Skin of body (tissue), 2 donors: ENCODE data around the gene USP30. TPM values are rescaled to one million over a fixed set of nuclear protein-coding genes. Genes with fewer than 3 reads are reported as not detected.

Experiments used
- DNase-seq: peaks from one replicate; lab custom pipeline; 2025; lab: John Stamatoyannopoulos, UW
- total RNA-seq: library from RNA; depleted of rRNA; stranded (reverse); fragments of >200 nt; gene quantifications from one replicate; pipeline ENCODE4 v1.2.3, GENCODE V29; 2014

The USP30 gene
- total RNA-seq, 1 donor from 2014 or later: 14.9 TPM

GRCh38 chr12:109097140-109097434, 44.7 kb downstream of the USP30 start:
- no peak for DNase-seq

DNA sequence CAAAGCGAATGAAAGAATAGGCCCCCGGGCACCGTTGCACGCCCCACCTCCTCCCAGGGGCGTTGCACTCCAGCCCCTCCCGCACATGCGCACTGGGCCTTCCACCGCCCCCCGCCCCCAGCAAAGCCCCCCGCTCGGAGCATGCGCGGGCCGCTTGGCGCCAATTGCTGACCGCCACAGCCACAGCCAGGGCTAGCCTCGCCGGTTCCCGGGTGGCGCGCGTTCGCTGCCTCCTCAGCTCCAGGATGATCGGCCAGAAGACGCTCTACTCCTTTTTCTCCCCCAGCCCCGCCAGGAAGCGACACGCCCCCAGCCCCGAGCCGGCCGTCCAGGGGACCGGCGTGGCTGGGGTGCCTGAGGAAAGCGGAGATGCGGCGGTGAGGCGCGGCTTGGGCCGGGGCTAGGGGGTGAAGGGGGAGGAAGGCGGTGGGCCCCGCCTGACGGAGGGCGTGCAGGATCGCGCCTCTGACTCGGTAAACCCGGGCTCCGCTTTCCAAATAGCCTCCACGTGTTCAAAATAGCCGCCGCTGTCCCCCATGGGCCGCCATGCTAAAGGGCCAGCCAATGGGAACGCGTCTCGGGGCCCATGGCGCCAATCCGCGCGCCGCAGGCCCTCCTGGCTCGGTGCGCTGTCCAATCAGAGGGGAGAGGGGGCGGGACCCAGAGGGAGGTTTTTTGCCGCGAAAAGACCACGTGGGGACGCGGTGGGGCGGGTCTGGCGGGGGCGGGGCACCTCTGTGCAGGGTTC, 45.2 kb downstream of the USP30 start, which contains the start of gene UNG:
UNG (plus strand) TSS at position 163 of the 748 bp plus-strand sequence; CDS start at position 246, 83 bp downstream.
- peak; percentile 96 for DNase-seq

DNA sequence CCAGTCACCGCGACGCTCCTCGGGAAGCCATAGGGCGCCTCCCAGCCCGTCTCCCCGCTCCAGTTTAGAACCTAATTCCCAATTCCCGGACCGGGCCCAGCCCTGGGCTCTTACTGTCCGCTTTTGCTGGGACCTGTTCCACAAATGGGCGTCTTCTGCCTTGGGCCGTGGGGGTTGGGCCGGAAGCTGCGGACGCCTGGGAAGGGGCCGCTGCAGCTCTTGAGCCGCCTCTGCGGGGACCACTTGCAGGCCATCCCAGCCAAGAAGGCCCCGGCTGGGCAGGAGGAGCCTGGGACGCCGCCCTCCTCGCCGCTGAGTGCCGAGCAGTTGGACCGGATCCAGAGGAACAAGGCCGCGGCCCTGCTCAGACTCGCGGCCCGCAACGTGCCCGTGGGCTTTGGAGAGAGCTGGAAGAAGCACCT, 45.8 kb downstream of the USP30 start:
- no peak for DNase-seq

DNA sequence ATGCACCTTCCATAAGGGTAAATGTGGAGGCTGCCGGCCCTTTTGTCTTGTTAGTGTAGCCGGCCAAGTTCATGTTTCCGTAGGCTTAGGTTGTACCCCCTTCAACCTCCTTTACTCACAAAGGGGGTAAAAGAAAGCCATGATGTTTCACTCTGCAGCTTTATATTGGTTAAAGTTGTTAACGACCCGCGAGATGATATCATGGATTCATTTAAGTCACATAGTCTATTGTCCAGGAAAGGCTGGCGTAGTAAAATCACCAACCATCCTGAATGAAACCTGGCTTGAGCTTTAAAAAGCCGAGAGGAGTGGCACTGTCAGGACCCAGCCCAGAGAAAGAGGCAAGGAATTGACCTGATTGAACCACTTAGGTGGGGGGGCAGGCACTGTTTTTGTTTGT, 46.3 kb downstream of the USP30 start:
- DNase-seq: peak; percentile 13

DNA sequence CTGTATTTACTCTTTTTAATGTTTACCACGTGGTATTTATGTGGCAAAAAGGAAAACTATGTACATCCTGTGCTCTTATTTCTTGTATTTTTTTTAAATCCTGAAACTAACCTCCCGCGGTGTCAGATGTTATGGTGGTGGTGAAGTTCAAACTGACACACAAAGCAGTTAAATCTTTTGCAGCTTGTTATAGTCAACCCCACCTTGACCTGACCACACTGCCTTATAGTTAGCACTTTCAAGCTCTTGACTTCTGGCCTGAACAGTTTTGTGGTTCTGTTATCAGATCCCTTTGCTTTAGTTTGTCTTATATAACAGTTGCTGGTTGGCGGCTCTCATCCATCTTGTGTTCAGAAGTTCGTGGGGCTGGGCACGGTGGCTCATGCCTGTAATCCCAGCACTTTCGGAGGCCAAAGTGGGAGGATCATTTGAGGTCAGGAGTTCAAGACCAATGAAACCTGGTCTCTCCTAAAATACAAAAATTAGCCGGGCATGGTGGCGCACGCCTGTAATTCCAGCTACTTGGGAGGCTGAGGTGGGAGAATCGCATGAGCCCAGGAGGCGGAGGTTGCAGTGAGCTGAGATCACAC, 47.1 kb downstream of the USP30 start:
- DNase-seq: no peak

DNA sequence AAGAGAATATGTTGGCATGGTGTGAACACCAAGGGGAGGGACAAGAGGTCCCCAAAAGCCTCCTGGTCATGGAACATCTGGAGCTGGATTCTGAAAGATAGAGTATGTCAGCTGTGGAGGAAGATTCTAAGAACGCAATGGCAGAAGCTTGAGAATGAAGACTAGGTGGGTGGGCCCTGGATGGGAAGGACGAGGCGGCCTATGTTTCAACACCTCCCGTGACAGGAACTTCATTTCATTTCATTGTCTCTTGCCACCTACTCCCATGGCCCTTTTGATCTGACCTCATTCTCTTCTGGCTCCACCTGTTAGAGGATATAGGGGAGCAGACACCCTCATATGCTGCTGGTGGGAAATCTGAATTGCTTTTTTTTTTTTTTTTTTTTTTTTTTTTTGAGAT, 48.4 kb downstream of the USP30 start:
- no peak for DNase-seq

DNA sequence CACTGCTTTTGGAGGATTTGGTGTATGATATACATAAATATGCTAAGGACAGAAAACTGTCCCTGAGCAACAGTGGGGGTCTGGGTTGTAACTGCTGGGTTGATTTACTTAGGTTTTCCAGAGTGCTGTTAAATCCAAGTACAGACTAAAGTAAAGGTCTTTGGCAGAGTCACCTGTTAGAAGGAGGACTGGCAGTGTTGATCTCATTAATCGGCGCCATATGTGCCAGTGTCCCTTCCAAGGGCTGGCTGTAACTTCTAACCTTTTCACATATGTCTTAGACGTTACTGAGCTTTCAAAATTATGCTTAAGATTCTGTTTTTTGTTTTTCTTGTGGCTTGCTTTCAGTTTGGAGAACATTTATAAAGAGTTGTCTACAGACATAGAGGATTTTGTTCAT, 50.1 kb downstream of the USP30 start:
- no peak for DNase-seq

DNA sequence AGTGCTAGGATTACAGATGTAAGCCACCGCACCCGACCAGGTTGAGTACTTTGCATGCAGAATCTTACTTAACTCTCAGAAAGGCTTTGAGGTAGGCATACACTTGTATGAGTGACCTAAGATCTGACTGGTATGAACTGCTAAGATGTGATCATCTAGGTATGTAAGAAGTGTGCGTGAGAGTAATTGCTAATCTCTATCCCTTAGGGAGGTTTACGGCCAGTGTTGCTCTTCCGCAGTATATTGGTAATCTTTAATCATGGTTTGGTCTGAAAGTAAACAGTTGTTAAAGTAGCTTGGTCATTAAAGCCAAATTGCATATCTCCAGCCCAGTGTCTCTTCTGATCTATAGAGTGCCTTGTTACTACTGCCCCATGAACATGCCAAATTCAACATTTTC, 52.8 kb downstream of the USP30 start:
- DNase-seq: no peak

DNA sequence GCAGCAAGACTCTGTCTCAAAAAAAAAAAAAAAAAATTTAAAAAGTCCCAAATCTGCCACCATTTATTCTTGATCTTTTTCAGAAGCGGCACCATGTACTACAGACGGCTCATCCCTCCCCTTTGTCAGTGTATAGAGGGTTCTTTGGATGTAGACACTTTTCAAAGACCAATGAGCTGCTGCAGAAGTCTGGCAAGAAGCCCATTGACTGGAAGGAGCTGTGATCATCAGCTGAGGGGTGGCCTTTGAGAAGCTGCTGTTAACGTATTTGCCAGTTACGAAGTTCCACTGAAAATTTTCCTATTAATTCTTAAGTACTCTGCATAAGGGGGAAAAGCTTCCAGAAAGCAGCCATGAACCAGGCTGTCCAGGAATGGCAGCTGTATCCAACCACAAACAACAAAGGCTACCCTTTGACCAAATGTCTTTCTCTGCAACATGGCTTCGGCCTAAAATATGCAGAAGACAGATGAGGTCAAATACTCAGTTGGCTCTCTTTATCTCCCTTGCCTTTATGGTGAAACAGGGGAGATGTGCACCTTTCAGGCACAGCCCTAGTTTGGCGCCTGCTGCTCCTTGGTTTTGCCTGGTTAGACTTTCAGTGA, 57.5 kb downstream of the USP30 start:
- DNase-seq: no peak

- peak; percentile 59 for DNase-seq
These were observed 58.7 kb downstream of the USP30 start for GRCh38 chr12:109110988-109111495.

- DNase-seq: no peak
These were observed 60.5 kb downstream of the USP30 start for GRCh38 chr12:109112720-109113465.

DNA sequence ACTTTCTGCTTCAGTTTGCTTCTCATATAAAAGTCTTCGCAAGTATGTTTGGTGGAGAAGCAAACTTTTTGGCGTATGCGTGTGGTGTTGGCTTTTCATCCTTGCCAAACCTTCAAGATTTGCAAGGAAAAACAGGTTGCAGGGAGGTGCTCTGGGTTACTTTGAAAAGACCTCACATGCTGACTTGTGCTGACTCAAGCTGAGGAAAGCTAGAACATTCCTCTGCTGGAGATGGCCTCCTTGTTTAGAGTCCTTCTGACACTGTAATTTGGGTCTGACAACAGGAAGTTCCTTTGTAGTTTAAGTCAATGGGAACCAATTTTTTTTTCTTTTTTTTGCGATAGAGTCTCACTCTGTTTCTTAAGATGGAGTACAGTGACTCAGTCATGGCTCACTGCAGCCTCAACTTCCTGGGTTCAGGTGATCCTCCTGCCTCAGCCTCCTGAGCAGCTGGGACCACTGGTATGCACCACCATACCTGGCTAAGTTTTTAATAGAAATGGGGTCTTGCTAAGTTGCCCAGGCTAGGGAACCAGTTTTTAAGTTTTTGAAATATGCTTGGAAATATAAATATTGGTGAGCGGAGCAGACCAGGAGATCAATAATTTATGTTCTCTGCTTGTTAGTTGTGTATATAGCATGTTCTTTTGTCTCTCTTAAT, 61.4 kb downstream of the USP30 start:
- DNase-seq: no peak

DNA sequence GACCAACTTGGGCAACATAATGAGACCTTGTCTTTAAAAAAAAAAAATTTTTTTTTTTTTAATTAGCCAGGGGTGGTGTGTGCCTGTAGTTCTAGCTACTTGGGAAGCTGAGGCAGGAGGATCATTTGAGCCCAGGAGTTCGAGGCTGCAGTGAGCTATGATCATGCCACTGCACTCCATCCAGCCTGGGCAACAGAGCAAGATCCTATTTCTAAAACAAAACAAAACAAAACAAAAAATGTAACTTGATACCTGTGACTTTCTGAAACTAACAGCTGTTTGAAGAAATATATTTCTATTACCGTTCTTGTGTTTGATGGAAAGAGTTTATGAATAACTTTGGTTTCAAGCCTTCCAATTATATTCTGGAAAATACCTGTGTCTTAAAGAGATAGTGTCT, 62.3 kb downstream of the USP30 start:
- DNase-seq: no peak

- DNase-seq: no peak
These were observed 63.0 kb downstream of the USP30 start for GRCh38 chr12:109115404-109115757.

DNA sequence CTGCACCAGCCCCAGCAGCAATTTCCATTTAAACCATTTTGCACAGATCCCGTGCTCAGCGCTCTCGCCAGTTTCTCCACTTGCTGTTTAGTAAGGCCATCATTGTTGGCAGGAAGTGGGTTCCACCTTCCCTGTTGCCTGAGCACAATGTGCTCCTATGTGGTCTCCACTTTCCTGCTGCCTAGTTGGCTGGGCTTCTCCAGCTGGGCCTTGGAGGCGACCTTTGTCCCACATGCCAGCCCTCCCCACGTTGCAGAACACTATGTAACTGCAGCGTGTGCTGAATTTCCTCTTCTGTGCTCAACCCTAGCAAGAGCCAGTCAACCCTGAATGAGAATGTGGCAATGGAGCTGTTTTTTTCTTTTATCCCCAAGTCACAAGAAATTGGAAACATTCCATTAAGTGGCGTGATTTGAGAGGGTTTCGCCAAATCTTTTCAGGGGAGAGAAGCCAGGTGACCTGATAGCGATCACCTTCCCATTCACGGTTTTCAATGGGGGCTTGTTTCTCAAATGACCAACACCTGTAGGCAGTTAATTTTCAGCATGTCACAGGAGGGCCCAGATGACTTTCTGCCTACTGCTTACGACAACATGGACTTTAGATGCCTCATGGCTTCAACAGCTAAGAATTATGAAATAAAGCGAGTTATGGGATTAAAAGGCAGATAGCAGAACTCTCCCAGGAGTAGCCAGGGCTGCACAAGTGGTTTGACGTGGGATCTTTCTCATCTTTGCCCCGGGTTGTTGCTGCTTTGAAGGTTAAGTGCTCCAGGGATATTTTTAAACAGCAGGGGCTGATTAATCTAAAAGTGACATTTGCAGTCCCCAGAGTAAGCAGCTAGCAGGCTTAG, 63.6 kb downstream of the USP30 start, which contains the start of gene ACACB:
ACACB (plus strand) TSS at position 830 of the 853 bp plus-strand sequence. CDS start 22,819 bp downstream, outside the sequence.
- DNase-seq: no peak

GRCh38 chr12:109116611-109116949, 64.2 kb downstream of the USP30 start:
- DNase-seq: no peak

DNA sequence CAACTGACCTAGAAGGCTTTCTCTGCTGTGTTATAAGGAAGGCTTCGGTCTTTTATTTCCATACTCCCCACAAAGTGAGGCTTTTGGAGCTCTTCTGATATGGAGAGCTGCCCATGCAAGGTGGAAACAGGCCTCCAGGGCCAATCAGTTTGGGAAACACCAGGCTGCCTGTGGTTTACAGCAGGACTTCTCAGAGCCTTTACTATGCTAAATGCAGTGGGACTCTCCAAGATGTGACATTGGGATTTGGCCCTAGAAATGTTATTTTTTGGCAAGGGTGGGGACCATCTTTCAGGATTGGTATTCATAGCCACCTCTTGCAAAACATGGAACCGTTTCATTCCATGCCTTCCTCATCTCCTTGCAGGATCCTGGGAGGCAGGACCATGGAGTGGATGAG, 67.7 kb downstream of the USP30 start:
- no peak for DNase-seq

GRCh38 chr12:109120557-109120956, 68.2 kb downstream of the USP30 start:
- DNase-seq: no peak

DNA sequence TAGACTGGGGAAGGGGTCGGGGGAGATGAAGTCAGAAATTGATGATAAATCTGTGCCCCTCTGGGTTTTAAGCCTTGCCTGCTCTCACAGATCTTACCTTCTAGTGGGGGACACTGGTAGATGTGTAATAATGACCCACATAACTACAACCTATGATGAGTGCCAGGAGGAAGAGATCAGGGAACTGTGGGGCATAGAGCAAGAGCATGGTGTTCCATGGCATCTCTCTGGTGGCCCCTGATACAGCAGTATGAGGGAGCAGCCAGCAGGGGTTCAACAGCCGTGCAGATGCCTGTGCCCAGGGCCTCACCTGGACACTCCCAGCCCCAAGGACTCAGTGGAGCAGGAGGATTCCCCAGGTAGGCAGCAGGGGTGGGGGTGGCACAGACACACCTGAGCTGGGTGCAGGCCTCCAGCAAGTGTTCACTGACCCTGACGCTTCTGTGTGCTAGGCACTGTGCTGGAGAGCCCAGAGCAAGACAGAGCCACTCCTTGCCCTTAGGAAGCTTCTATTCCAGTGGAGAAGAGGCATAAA, 69.0 kb downstream of the USP30 start:
- DNase-seq: no peak
